Endothelial cell (in vitro differentiated cells): ENCODE data around the gene MCU. TPM values are rescaled to one million over a fixed set of nuclear protein-coding genes. Genes with fewer than 3 reads are reported as not detected.
A peak's percentile ranks its signal among the peaks of the same experiment; 100 is the strongest.

Experiments
- DNase-seq: peaks from one replicate; pipeline ENCODE4 v3.0.0; 2021; ENCODE audit warnings: low spot score
- H3K27ac Mint-ChIP-seq: one replicate; pipeline ENCODE4 v1.8.0; 2021; ENCODE audit warnings: mixed read lengths, inconsistent platforms; ENCODE audit not compliant: unreplicated experiment
- H3K27me3 Mint-ChIP-seq: one replicate; pipeline ENCODE4 v1.8.0; 2021; ENCODE audit warnings: mild to moderate bottlenecking, moderate library complexity, mixed read lengths, inconsistent platforms; ENCODE audit not compliant: unreplicated experiment
- H3K36me3 Mint-ChIP-seq: one replicate; pipeline ENCODE4 v1.8.0; 2021; ENCODE audit warnings: mild to moderate bottlenecking, low read depth, mixed read lengths, inconsistent platforms; ENCODE audit not compliant: unreplicated experiment
- H3K4me1 Mint-ChIP-seq: one replicate; pipeline ENCODE4 v1.8.0; 2021; ENCODE audit warnings: mild to moderate bottlenecking, mixed read lengths, inconsistent platforms; ENCODE audit not compliant: unreplicated experiment
- H3K4me3 Mint-ChIP-seq: one replicate; pipeline ENCODE4 v1.8.0; 2021; ENCODE audit warnings: mild to moderate bottlenecking, mixed read lengths, inconsistent platforms; ENCODE audit not compliant: unreplicated experiment
- H3K9me3 Mint-ChIP-seq: one replicate; pipeline ENCODE4 v1.8.0; 2021; ENCODE audit warnings: mixed read lengths, inconsistent platforms; ENCODE audit not compliant: unreplicated experiment
- CTCF ChIP-seq: fragments of 200-600 bp; sonication (generic); IDR thresholded peaks from one replicate; pipeline ENCODE4 v1.5.0; 2021; ENCODE audit warnings: antibody characterized with exemption; ENCODE audit not compliant: unreplicated experiment
- total RNA-seq: library from RNA; stranded (reverse); fragmentation: NEBNext Ultra II Directional; extraction: Animal tissue kit (Norgen Biotek cat#: 25700); gene quantifications from one replicate; pipeline ENCODE4 v1.2.1, GENCODE V29; 2021; ENCODE audit not compliant: unreplicated experiment

MCU gene
- total RNA-seq, 1 donor from 2014 or later, result 39.6 TPM

- no peaks in the 10 kb centered on the region for H3K9me3 Mint-ChIP-seq
- H3K27me3 Mint-ChIP-seq, result no peaks in the 10 kb centered on the region
- DNase-seq, result no peak
- H3K4me3 Mint-ChIP-seq, result no peak overlapping the region
- H3K36me3 Mint-ChIP-seq, result no peaks in the 10 kb centered on the region
- H3K27ac Mint-ChIP-seq, result no peak overlapping the region
- H3K4me1 Mint-ChIP-seq, result peaks cover 43% of the 10 kb centered on the region
- TF ChIP-seq CTCF, result no peak
These were observed 104.1 kb downstream of the MCU start for GRCh38 chr10:72796042-72796441.

GRCh38 chr10:72796538-72796937 lies 104.6 kb downstream of the MCU start:
- no peak for TF ChIP-seq CTCF
- no peaks in the 10 kb centered on the region for H3K27me3 Mint-ChIP-seq
- no peak overlapping the region for H3K27ac Mint-ChIP-seq
- H3K9me3 Mint-ChIP-seq, result no peaks in the 10 kb centered on the region
- no peak for DNase-seq
- no peaks in the 10 kb centered on the region for H3K36me3 Mint-ChIP-seq
- peaks cover 42% of the 10 kb centered on the region for H3K4me1 Mint-ChIP-seq
- no peak overlapping the region for H3K4me3 Mint-ChIP-seq

GRCh38 chr10:72800000-72800740 lies 108.2 kb downstream of the MCU start:
- DNase-seq, result peak; percentile 34
- H3K27ac Mint-ChIP-seq, result peak overlapping the region; percentile 95
- H3K36me3 Mint-ChIP-seq, result no peaks in the 10 kb centered on the region

GRCh38 chr10:72800741-72801092 lies 108.8 kb downstream of the MCU start:
- H3K27ac Mint-ChIP-seq, result peak overlapping the region; percentile 95
- TF ChIP-seq CTCF, result no peak
- H3K4me1 Mint-ChIP-seq, result peaks cover 33% of the 10 kb centered on the region
- peaks cover 1% of the 10 kb centered on the region for H3K27me3 Mint-ChIP-seq
- H3K36me3 Mint-ChIP-seq, result peaks cover under 1% of the 10 kb centered on the region
- H3K9me3 Mint-ChIP-seq, result no peaks in the 10 kb centered on the region
- DNase-seq, result no peak
- no peak overlapping the region for H3K4me3 Mint-ChIP-seq

More at GRCh38 chr10:72800000-72800740, 108.2 kb downstream of the MCU start:
- Mint-ChIP-seq H3K4me3 (no peak overlapping the region), H3K4me1 (peaks cover 30% of the 10 kb centered on the region), H3K27me3 (peaks cover 1% of the 10 kb centered on the region), H3K9me3 (no peaks in the 10 kb centered on the region)
- no peak for TF ChIP-seq CTCF

GRCh38 chr10:72801263-72801868 lies 109.4 kb downstream of the MCU start:
- peak overlapping the region; percentile 95 for H3K27ac Mint-ChIP-seq
- peaks cover 35% of the 10 kb centered on the region for H3K4me1 Mint-ChIP-seq
- TF ChIP-seq CTCF, result no peak
- peaks cover 1% of the 10 kb centered on the region for H3K27me3 Mint-ChIP-seq
- no peak for DNase-seq
- H3K36me3 Mint-ChIP-seq, result peaks cover 3% of the 10 kb centered on the region
- H3K4me3 Mint-ChIP-seq, result no peak overlapping the region
- no peaks in the 10 kb centered on the region for H3K9me3 Mint-ChIP-seq
